NCI-H446 treated with DMSO at 0.1 percent for 48 hours (cell line): ENCODE results near the gene OPCML.

Experiments used
- DNase-seq: peaks from one replicate; lab custom pipeline; 2025; lab: John Stamatoyannopoulos, UW

OPCML gene

GRCh38 chr11:133360860-133361688, 171.2 kb downstream of the OPCML start:
- no peak for DNase-seq

- no peak for DNase-seq
Measured at GRCh38 chr11:133355095-133355494, 177.2 kb downstream of the OPCML start.

GRCh38 chr11:133354069-133354468, 178.2 kb downstream of the OPCML start:
- DNase-seq: no peak

DNA sequence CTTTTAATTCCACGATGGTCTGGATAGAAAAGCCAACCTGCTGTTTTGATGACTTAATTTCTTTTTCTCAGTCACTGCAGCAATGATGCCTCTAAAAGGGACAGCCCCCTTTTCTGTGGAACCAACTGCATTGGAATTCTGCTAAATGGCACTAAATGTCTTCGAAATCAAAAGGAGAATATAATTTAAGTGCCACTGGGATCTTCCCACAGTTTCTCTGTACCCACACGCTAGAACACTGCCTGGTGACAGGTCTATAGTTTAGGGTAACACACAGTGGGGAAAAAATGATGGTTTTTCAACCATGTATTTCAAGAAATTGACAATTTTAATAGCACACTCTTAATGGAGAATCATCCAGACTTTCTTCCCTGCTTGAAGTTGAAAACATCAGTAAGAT, 182.3 kb downstream of the OPCML start:
- no peak for DNase-seq

DNA sequence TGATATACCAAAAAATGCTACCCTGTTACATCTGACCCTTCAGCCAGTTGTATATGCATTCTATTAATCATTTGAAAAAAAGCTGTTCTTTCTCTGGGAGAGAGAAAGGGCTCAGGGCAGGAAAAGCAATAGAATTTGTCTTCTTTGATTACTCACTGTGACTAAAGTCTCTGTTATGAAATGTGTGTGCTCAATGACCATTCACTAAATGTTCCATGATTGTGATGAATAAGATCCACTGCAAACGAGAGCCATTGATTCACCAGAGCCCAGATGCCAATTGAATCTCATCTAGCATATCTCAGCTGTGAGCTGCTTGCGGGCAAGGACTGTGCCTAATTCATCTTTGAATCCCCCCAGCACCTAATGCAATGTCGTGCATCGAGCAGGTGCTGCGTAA, 184.3 kb downstream of the OPCML start:
- DNase-seq: no peak

DNA sequence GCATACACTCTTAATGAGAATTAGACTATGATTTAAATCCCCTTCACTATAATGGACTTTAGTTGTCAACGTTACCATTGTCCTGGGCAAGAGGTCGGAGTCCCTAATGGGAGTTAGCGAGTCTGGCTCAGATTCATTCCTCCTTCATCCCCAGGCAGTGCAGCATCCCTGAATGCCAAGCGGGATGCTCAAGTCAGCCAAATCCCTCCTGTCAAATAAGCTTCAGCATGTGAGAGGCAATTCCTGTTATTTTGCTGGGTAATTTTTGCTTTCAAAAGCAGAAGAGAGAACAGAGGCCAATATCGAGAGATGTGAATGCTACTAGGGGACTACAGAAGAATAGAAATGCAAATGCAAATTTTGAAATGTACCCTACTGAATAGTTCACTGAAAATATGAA, 186.2 kb downstream of the OPCML start:
- no peak for DNase-seq

GRCh38 chr11:133343951-133344350, 188.3 kb downstream of the OPCML start:
- DNase-seq: no peak

DNA sequence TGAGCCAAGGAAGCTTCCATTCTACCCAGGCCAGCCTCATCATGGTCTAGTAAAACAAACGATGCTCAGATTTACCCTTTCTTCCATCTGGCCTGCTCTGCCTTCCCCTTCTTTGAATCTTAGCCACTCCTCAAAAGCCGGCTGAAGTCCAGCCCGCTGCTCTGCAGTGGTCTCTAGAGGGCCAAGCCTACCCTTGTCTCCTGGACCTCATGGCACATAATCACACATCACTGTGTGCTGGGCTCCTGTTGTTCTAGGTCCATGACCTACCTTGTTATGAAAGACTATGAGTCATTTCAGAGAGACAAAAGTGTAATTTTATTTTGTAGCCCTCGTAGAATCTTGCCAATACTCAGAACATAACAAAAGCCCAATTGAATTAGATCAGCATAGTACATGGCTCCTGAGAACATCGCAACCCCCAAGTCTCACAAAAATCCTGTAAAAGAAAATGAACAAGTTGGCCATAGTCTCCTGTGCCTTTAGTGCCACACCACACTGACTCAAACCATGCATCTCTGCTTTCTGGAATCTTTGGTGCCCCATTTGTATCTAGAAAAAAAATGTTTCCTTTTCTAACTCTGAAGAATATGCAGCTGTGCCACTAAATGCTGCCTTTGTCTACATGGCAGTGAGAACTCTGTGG, 192.7 kb downstream of the OPCML start:
- DNase-seq: no peak

- DNase-seq: no peak
Measured at GRCh38 chr11:133338588-133338987, 193.7 kb downstream of the OPCML start.

- DNase-seq: no peak
Measured at GRCh38 chr11:133337951-133338418, 194.3 kb downstream of the OPCML start.

DNA sequence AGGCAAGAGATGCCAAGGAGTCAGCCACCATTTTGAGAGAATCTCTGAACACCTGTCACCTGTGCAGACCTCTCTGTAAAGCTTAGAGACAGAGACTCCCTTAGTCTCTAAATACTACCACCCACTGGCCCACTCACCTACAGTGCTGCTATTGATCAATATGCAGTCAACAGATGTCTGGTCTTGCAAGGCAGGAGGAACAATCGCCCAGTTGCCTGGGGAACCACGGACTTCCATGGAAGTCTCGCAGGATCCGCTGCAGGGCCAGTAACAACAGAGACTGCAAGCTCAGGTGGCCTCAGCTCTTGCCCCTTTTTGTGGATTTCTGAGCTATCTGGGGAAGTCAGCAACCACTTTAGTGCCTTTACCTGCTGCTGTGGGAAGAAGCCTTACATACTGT, 195.1 kb downstream of the OPCML start:
- DNase-seq: no peak

- DNase-seq: no peak
Measured at GRCh38 chr11:133331031-133331430, 201.3 kb downstream of the OPCML start.

DNA sequence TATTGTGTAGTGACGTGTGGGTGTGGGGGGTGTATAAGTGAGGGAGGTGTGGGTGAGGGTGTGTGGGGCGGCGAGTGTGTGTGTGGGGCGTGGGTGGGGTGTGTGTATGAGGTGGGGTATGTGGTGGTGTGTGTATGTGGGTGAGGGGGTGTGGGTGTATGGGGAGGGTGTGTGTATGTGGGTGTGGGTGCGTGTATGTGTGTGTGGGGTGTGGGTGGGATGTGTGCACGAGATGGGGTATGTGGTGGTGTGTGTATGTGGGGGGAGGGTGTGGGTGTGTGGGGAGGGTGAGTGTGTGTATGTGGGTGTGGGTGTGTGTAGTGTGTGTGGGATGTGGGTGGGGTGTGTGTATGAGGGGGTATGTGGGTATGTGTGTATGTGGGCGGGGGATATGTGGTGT, 205.5 kb downstream of the OPCML start:
- no peak for DNase-seq

DNA sequence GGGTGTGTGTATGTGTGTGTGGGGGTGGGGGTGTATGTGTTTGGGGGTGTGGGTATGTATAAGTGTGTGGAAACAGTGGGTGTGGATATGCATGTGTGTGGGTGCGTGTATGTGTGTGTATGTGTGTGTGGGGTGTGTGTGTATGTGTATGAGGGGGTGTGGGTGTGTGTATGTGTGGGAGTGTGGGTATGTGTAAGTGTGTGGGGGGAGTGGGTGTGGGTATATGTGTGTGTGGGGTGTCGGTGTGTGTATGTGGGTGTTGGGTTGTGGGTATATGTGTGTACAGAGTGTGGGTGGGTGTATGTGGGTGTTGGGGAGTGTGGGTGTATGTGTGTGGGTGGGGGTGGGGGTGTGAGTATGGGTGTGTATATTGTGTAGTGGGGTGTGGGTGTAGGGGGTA, 206.0 kb downstream of the OPCML start:
- DNase-seq: no peak

- DNase-seq: no peak
Measured at GRCh38 chr11:133325711-133326110, 206.6 kb downstream of the OPCML start.

GRCh38 chr11:133323354-133323753, 208.9 kb downstream of the OPCML start:
- DNase-seq: no peak

DNA sequence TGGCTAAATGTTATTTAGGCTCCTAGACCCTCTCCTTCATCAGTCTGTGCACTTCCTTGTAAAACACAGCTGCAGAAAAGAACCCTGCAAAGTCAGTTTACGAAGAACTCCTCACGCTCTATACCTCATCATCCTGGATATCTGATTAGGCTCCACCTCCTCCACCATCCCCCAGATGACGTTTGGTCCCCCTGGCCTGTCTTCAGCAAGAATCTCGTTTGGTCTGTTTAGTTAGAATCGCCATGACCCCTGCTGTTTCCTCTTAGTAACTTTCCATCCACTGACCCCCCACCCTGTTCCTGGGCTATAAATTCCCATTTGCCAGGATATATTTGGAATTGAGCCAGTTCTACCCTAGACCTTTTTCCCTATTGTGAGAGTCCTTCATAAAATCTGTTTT, 214.1 kb downstream of the OPCML start:
- no peak for DNase-seq

GRCh38 chr11:133311230-133311629, 221.1 kb downstream of the OPCML start:
- DNase-seq: no peak

- no peak for DNase-seq
Measured at GRCh38 chr11:133306019-133306418, 226.3 kb downstream of the OPCML start.

DNA sequence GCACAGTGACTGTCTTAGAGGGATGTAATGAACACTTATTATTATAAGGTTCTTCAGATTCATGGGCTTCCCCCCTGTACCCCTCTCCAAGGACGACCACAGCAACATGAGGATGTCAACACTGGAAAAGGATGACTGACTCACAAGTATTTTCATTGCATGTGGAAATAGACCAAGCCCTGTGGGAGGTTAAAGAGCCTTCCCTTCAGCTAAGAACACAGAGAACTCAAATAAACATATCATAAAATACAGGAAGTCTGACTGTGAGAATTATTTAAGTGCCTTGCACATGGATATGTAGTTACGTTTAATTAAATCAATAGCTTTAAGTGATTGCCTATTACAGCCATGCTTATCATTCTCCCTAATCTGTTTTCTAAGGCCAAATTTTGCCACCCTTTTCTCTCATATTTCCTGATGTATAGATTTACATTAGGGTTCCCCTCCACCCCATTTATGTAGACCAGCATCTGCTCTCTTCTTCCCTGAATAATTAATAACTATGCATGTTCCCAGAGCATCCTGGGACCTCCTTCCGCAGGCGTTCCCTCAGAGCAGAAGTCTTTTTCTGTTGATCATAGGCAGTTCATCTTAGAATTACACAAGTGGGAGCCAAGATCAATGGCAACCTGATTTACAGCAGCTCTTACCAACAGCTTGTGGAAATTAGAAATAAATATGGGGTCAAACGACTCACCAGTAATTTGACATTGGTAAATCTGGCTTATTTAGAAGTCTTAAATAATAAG, 226.9 kb downstream of the OPCML start:
- DNase-seq: no peak

DNA sequence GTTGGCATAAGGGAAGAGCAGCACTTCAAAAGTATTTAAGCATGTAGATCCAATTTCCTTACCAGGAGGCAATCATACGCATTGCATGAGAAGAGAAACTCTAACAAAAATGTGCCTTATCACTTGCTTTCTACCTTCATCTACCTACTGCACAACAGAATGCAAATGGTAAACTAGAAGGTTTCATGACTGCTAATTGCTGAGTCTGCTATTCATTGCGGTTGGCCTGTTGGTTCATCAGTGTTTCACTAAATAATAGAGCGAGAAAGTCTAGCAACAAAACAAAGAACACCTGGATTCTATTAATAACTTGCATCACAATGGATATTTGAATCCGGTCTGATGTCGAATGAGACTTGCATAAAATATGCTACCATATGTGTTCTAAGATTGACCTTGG, 229.0 kb downstream of the OPCML start:
- no peak for DNase-seq

DNA sequence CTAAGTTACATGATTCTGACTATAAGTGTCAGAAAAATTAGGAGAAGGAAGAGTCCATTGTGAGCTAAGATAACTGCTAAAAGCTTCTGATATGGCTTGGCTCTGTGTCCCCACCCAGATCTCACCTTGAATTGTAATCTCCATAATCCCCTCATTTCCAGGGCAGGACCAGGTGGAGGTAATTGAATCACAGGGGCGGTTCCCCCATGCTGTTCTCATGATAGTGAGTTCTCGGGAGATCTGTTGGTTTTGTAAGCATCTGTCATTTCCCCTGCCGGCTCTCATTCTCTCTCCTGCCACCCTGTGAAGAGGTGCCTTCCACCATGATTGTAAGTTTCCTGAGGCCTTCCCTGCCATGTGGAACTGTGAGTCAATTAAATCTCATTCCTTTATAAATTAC, 230.2 kb downstream of the OPCML start:
- no peak for DNase-seq

DNA sequence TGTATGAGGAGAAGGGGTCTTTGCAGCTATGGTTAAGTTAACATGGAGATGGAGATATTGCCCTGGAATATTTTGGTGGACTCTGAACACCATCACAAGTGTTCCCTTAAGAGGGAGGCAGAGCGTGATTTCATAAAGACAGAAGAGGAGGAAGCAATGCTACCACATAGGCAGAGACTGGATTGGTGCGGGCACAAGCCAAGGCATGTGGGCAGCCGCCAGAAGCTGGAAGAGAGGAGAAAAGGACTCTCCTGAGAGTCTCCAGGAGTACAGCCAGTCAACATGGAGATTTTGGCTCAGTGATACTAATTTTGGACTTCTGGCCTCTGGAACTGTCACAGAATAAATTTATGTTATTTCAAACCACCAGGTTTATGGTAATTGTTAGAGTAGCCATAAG, 231.6 kb downstream of the OPCML start:
- no peak for DNase-seq
